Measurements from ENCODE around the gene OTUB1. TPM values are rescaled to one million over a fixed set of nuclear protein-coding genes. Genes with fewer than 3 reads are reported as not detected.

Gene OTUB1
- polyA plus RNA-seq, 1 donor: 49.5 TPM

DNA sequence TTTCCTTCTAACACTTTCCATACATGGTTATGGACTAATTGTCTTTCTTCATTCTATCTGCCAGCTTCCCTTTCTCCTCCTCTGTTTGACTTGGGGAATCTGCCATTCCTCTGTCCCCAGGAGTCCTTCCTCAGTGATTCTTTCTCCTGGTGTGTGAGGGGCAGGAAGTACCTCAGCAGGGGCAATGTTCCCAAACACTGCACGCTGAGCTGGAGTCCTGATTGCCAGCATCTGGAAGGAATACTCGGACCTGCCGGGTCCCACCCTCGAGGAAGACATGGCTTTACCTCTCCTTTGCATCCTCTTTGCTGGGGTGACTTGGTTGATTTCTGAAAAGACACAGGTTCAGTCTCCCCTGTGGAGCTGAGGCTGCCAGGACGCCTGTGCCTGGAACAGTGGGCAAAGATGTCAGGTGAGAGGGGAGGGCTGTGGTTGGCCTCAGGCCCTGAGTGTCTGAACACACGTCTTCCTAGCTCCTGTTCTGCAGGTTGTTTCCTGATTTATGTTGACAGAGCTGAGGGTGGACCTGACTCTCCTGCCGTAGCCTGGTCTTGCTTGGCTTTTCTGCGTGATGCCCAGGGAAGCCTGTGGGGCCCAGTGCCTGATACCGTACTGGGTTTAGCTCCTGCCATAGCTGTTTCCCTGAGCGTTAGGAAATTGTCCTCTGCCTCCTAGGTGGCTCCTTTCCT, 7.5 kb upstream of the OTUB1 start:
- no peak for DNase-seq

DNA sequence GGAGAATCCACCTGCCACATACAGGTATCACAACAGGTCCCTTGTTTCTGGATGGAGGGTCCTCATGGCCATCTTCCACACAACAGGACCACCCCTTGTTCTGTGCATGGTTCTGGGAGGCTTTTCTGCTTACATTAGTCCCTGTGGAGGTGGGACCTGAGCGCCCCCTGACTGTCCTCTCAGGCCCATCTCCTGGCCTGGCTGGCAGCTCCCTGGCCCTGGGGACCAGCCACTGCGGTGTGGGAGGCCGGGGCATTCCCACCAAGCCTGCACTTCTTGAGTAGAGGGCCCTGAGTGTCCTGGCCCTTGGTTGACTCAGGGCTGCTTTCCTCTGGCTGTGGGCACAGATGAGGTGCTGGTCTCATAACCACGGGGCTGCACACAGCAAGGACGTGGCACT, 6.8 kb upstream of the OTUB1 start:
- DNase-seq: no peak

DNA sequence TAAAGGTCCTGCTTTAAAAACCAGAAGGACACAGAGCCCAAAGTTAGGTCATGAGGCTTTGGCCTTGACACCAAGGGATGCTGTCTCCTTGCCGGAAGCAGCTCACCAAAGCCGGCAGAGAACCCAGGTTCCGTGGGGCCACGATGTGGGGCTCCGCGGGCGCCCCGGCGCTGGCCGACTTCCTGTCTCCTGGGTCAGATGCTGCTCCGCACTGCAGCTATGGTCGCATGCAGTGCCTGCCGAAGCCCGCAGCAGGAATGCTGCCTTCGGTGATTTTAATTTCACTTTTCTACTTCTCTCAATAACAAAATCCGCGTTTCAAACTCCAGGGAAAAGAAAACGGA, 454 bp upstream of the OTUB1 start:
- no peak for DNase-seq

DNA sequence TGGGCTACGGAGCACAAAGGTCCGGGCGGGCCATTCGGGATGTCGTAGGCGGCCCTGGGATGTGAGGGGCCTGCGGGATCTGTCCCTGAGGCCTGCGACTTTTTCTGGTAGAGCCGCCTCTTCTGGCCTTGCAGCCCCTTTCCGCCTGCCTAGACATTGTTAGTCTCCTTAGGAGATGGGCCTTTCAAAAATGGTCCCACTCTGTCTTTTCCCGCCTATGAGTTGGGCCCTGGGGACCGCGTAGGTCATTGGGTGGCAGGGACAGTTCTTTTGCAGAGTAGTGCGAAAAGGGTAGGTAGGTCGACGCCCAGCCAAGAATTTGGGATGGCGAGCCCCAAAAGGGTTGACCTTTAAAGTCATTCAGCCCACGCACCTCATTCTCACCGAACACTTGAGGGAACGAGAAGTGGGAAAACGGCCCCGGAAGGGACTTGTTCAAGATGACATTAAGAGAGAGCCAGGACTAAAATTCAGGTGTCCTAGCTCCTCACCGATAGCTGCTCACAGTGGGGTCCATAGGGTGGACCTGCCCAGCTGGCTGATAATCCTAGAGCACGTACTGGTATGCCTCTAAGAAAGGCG, 785 bp downstream of the OTUB1 start:
- no peak for DNase-seq

DNA sequence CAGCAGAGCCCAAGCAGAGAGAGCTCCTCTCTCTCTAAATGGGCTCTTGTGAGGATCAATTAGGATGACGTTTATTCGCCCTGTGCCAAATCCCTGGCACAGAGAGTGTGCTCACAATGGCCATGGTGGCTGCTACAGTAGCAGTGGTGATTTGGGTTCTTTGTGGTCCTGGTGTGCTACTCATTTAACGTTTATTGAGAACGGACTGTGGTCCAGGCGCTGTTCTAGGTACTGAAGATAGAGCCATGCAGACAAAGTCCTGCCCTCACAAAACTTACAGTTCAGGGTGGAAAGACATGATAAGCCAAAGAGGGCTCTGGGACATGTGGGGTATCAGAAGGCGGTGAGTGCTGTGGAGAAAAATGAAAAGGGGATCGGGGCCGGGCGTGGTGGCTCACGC, 5.3 kb downstream of the OTUB1 start:
- DNase-seq: no peak

DNA sequence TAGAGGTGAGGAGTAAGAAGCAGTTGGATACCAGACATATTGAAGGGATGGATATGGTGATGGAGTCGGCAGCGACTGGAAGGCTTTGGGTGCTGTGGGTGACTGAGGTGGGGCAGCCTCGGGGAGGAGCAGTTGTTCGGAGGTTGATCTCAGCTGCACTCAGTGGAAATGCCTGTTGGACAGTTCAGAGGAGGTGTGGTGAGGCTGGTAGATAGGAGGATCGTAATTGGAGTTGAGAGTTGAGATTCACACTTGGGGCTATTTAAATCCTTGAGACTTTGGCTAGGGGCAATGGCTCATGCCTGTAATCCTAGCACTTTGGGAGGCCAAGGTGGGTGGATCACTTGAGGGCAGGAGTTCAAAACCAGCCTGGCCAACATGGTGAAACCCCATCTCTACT, 6.9 kb downstream of the OTUB1 start:
- no peak for DNase-seq

DNA sequence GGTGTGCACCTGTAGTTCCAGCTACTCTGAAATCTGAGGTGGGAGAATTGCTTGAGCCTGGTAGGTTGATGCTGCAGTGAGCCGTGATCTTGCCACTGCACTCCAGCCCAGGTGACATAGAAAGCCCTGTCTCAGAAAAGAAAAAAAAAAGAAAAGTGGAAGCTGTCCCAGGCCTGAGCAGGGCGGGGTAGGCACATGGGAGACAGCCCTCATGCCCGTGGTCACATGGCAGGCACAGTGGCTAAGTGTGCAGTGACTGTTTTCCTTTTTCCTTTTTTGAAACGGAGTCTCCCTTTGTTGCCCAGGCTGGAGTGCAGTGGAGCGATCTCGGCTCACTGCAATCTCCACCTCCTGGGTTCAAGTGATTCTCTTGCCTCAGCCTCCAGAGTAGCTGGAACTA, 7.8 kb downstream of the OTUB1 start:
- no peak for DNase-seq

DNA sequence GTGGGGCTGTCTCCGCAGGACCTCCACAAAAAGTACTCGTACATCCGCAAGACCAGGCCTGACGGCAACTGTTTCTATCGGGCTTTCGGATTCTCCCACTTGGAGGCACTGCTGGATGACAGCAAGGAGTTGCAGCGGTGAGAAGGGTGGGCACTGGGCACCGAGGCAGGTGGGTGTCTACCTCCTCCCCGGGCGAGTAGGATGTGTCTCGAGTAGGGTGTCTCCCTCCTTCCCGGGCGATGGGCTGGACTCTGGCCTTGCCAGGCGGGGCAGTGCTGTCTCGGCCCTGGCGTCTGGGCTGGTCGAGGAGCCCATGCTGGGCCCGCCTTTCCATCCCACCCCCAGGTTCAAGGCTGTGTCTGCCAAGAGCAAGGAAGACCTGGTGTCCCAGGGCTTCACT, 10.3 kb downstream of the OTUB1 start:
- no peak for DNase-seq

DNA sequence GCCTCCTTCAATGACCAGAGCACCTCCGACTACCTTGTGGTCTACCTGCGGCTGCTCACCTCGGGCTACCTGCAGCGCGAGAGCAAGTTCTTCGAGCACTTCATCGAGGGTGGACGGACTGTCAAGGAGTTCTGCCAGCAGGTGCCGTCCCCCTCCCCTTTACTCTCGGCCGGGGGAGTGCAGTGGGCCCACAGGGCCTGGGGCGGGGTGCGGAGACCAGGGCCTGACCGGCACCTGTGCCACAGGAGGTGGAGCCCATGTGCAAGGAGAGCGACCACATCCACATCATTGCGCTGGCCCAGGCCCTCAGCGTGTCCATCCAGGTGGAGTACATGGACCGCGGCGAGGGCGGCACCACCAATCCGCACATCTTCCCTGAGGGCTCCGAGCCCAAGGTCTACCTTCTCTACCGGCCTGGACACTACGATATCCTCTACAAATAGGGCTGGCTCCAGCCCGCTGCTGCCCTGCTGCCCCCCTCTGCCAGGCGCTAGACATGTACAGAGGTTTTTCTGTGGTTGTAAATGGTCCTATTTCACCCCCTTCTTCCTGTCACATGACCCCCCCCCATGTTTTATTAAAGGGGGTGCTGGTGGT, 11.0 kb downstream of the OTUB1 start:
- DNase-seq: no peak

DNA sequence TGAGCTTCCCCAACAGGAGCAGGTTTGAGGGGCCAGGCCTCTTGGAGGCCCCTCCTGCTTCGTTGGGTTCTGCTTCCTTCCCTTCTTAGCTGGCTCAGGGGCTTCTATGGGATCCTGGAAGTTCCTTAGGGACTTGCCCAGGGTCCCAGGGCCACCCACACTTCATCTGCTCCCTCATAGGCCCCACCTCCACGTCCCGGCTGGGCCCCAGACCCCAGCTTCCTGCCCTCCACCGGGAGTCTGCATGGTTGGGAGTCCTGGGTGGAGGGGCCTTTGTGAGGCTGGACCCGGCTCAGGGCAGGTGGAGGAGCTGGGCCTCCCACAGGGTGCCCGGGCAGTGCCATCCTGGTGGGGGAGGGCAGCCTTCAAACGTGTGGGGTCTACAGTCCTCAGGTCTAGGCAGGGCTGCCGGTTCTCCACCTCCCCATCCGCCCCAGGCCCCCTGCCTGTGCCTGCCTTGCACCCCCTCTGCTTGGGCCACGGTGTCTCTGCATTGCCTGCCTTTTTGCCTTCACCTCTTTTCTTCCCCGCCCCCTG, 11.6 kb downstream of the OTUB1 start:
- DNase-seq: no peak

DNA sequence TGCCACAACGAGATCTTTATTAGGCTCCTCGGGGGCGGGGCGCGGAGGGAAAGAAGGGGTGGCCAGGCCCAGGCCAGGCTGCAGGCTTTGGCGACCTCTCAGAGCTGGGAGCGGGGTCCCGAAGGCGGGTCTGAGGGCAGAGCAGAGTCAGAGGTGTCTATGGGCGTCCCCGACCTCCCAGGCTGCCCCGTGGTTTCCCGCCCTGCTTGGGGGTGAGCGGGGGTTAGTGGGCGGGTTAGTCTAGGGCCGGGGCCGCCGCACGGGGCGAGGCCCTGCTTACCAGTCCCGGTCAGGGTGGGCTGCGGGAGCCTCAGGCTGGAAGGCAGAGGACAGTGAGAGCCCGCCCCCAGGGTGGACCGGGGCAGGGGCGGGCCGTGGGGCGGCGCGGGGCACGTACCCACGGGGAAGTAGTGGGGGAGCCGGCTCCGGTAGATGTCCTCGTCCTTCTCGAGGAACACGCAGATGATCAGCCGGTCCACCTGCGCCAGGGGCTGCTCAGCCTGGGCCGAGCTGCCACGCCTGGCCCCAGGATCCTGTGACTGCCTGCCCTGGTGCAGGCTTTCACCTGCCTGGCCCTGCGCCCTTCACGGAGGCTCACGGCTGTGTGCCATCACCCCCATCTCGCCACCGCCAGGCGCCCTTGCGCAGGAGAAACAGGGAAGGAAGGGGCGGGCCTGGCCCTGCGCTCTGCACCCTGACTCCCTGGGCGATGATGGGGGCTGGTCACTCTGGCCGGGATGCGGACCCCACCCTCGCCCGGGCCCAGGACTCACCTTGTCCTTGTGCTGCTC, 12.5 kb downstream of the OTUB1 start:
- DNase-seq: no peak

DNA sequence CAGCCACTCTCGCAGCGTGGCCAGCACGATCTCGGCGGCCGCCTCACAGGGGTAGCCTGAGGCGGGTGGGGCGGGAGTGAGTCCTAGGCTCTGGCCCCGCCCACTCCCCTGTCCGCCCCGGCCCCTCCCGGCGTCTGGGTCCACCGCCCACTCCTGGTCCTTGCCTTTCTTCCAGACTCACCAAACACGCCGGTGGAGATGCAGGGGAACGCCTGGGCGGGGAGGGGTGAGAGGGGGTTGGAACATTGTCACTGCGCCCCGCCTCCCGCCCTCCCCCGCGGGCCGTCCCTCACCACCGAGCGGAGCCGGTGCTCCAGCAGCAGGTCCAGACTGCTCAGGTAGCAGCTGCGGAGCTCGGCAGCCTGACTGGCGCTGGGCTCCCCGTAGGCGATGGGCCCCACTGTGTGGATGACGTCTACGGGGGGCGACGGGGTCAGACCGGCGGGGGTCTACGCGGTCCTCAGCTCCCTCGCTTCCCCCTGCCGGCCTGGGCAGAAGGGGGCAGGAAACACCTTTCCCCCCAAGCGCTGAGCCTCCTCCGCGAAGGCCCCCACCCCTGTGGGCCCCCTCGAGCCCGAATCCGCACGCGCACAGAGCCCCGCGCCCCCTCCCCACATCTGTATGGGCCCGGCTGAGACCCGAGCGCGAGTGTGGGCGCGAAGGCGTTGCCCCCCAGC, 13.2 kb downstream of the OTUB1 start:
- peak; percentile 43 for DNase-seq

DNA sequence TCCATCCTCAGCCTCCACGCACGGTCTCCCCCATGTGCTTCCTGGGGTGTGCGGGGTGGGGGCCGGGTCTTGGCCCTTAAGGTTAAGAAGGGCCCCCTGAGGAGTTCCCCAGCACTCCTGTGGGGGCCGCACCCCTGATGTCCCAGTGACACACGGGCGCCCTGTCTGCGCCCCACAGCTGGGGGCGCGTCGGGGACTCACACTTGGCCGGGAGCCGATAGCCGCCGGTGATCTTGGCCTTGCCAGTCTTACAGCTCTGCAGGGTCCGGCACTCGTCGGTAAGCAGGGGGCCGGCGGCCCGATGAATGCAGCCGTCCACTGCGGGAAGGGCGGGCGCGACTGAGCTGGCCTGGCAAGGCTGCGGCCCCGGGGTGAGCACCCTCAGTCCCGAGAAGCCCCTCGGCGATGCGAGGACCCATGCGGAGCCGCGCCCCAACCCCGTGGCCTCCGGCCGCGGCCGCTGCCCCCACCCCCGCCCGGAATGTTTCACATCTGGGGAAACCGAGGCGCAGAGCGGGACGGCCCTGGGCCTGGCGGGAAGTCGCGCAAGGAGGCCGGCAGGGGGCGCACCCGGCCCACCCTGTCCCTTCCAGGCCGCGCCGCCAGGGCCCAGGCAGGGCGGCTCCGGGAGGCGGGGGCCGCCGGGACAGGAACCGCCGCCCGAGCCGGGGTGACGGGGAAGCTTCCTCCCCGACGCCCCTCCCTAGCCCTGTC, 13.9 kb downstream of the OTUB1 start:
- peak; percentile 87 for DNase-seq

DNA sequence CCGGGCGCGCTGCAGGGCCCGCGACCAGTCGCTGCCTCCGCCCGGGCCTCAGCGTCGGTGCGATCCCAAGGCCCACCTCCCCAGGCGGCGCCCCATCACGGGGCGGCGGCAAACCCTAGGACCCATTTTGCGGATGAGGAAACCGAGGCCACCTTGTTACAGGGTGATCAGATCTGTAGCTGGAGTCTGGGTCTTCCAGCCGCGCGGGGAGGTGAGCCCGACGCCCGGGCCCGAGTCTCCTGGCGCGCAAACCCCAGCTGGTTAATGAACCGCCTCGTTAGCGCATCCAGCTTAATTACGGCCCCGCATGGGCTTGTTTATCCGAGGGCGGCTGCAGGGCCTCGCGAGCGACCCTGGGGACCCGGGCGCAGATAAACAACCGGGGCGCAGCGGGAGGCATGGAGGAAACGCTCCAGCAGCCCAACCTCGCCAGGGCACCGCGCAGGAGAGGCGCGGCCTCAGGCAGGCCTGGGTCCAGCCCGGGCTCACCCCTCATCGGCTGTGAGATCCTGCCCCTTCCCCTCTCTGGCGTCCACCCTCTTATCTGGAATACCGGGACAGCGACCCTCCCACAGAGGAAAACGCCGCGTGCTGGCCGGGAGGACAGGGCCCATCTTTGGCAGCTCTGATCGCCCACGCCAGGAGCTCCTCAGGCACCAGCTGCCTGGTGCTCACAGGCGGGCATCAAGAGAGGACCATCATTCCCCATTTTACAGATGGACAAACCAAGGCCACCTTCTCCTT, 14.7 kb downstream of the OTUB1 start:
- DNase-seq: no peak

DNA sequence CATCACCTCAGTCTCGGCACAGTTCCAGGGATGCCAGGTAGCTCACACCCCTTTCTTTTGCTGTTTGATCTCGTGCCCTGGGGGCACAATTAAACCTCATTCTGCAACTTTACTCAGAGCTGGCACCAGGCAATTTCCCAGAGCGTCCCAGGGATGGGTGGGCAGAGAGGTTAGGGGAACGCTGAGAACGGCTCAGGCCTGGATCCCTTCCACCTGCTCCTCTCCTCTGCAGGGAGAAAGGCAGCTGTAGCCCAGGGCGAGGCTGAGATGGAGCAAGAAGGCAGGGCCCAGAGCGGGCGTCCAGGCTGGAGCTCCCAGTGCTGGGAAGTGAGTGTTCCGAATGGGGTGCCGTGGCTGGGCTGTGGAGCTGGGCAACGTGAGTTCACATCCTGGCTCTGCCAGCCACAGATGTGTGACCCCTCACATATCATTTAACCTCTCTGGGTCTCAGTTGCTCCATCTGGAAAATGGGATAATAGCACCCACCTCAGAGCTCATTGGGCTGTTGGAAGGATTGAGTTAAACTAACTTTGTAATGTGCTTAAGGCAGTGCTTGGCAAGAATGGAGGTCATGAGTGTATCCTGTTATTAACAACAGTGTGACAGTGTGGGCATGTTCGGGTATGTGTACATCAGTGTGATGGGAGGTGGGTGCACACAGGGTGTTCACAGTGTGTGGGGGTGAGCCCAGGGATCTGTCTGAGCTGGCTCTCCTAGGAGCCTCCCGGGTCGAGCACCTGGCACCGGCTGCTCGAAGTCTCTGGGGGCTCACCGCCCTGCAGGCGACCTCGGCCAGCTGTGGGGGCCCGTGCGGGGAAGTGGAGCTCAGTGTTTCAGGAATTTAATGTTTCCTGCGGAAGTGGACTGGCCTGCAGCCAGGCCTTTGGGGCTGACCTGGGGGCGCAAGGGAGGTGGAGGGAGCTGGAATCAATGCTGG, 15.5 kb downstream of the OTUB1 start:
- DNase-seq: peak; percentile 75

DNA sequence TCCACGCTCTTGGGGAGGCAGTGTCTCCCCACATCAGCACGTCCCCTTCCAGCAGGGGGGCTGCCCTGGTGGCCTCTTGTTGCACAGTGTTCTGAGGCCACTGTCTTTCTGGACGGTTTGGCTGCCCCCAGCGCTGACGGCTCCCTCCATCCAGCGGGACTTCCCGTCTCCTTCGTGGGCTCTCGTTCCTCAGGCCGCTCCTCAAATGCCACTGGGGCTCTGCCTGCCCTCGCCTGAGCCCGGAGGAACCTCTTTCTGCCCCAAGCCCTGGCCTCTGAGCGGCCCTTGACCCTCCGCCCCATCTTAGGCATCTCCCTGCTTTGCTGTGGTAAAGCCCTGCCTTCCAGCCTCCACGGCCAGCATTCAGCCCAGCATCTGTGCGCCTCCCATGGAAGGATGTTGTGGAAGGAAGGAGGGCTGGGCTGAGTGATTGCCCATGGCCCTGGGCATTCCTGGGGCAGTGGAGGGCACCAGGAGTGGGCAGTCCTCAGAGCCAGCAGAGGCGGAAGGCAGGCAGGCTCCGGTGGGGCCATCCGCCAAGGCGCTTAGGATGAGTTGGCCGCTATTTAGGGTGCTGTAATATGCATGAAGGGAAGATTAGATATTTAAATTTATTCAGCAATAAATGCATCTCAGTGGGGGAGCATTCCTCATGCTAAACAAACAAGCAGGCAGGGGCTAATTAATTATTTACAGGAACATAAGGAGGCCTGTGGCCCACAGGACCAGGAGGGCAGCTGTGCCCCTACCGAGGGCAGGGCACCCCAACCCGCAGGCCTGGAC, 17.8 kb downstream of the OTUB1 start:
- DNase-seq: no peak

DNA sequence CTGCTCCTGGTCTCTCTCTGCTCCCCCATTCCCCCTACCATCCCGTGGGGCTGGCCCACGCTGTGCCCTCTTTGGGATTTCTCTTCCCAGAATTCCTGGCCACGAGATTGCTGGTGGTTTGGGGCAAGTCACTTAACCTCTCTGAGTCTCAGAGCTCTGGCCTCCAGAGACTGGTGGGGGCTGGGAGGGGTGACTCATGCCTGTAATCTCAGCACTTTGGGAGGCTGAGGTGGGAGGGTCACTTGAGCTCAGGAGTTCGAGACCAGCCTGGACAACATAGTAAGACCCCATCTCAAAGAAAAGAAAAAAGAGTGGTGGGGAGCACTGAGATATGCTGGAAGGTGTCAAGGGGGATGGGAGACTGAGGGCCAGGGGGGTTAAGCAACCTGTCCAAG, 18.3 kb downstream of the OTUB1 start:
- no peak for DNase-seq

DNA sequence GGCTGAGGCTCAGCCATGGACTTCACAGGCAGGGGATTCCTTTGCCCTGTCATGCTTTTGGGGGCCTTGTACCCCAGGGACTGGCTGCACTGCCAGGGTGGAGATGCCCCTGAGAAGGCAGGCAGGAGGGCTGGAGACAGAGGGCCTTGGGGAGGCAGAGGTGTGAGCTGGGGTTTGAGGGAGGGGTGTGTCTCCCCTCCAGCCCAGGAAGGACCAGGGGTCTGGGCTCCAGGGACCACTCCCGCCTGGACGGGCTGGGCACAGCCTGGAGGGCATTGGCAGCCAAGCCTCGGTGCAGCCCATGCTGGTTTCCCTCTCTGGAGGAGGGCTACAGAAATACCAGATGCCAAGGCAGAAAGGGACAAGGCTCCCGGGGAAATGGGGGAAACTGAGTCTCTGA, 19.5 kb downstream of the OTUB1 start:
- no peak for DNase-seq

DNA sequence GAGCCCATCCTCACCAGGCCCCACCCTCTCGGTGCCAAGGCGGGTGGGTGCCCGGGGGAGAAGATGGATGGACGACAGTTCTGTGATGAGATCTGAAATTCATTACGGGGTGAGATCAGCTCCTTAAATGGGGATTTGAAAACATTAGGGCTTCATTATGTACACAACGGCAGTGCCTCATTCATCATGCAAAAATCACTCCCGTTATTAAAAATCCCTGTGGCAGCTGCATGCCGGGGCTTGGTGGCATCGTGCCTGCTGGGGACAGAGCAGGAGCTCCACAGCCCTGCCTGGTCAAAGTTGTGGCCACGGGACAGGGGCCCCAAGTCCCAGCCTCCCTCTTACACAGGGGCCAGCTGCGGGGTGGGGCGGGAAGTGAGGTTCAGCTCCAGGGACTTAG, 20.2 kb downstream of the OTUB1 start:
- DNase-seq: no peak

All from hindlimb muscle (tissue), 1 donor.